Trophoblast cell (in vitro differentiated cells and primary cell): Measurements from ENCODE around the gene TRIP13.

Source experiments
- DNase-seq, 2 donors: peaks; one replicate each; pipeline ENCODE4 v3.0.0-alpha.2; 2016
- H2AFZ ChIP-seq: 2 replicates; pipeline ENCODE4 v1.6.1; 2013; ENCODE audit warnings: low read length, moderate library complexity, mild to moderate bottlenecking; ENCODE audit not compliant: insufficient read depth, poor library complexity
- H2AK5ac ChIP-seq: 2 replicates; pipeline ENCODE4 v1.6.1; 2013; ENCODE audit warnings: mild to moderate bottlenecking, low read length
- H2BK120ac ChIP-seq: 2 replicates; pipeline ENCODE4 v1.6.1; 2013; ENCODE audit warnings: low read length, mild to moderate bottlenecking, moderate library complexity; ENCODE audit not compliant: insufficient read depth, poor library complexity
- H2BK12ac ChIP-seq: 2 replicates; pipeline ENCODE4 v1.6.1; 2013; ENCODE audit warnings: mild to moderate bottlenecking, low read length, moderate library complexity
- H2BK5ac ChIP-seq: 2 replicates; pipeline ENCODE4 v1.6.1; 2013; ENCODE audit warnings: low read length, low read depth, moderate library complexity, mild to moderate bottlenecking; ENCODE audit not compliant: poor library complexity
- H3K14ac ChIP-seq: 2 replicates; pipeline ENCODE4 v1.6.1; 2013; ENCODE audit warnings: mild to moderate bottlenecking, low read length
- H3K18ac ChIP-seq: 2 replicates; pipeline ENCODE4 v1.6.1; 2013; ENCODE audit warnings: mild to moderate bottlenecking, low read length
- H3K23ac ChIP-seq: 2 replicates; pipeline ENCODE4 v1.6.1; 2013; ENCODE audit warnings: low read length
- H3K27ac ChIP-seq: 2 replicates; pipeline ENCODE4 v1.5.1; 2013; ENCODE audit warnings: low read depth, mild to moderate bottlenecking, inconsistent platforms, low read length, moderate library complexity
- H3K27me3 ChIP-seq: 2 replicates; pipeline ENCODE4 v1.6.1; 2013; ENCODE audit warnings: inconsistent platforms, mild to moderate bottlenecking, low read length, moderate library complexity; ENCODE audit not compliant: insufficient read depth
- H3K36me3 ChIP-seq, 2 experiments: 1 replicate in 1 of 2; 2 replicates in 1 of 2; pipeline ENCODE4 v1.6.1; 2013; ENCODE audit warnings: low read length in 2 of 2, mild to moderate bottlenecking in 2 of 2, moderate library complexity in 1 of 2; ENCODE audit not compliant: insufficient read depth in 2 of 2, control insufficient read depth in 1 of 2
- H3K4ac ChIP-seq: 2 replicates; pipeline ENCODE4 v1.6.1; 2013; ENCODE audit warnings: low read depth, mild to moderate bottlenecking, low read length, moderate library complexity
- H3K4me1 ChIP-seq, 2 experiments: 1 replicate in 1 of 2; 2 replicates in 1 of 2; pipeline ENCODE4 v1.6.1; 2013; ENCODE audit warnings: low read length in 2 of 2, mild to moderate bottlenecking in 2 of 2, moderate library complexity in 1 of 2; ENCODE audit not compliant: insufficient read depth in 2 of 2, control insufficient read depth in 1 of 2
- H3K4me2 ChIP-seq: 2 replicates; pipeline ENCODE4 v1.6.1; 2013; ENCODE audit warnings: inconsistent platforms, mild to moderate bottlenecking, low read length, moderate library complexity
- H3K4me3 ChIP-seq: 2 replicates; pipeline ENCODE4 v1.5.1; 2013; ENCODE audit warnings: mild to moderate bottlenecking, low read depth, low read length, inconsistent platforms
- H3K79me1 ChIP-seq: one replicate; pipeline ENCODE4 v1.6.1; 2013; ENCODE audit warnings: low read length
- H3K79me2 ChIP-seq: 2 replicates; pipeline ENCODE4 v1.6.1; 2013; ENCODE audit warnings: low read length, mild to moderate bottlenecking; ENCODE audit not compliant: control insufficient read depth, insufficient read depth, poor library complexity
- H3K9ac ChIP-seq: 2 replicates; pipeline ENCODE4 v1.6.1; 2013; ENCODE audit warnings: mild to moderate bottlenecking, low read length
- H3K9me3 ChIP-seq: 2 replicates; pipeline ENCODE4 v1.6.1; 2013; ENCODE audit warnings: low read depth, mild to moderate bottlenecking, control low read depth, inconsistent platforms, low read length; ENCODE audit not compliant: insufficient read depth
- H4K12ac ChIP-seq: 2 replicates; pipeline ENCODE4 v1.6.1; 2013; ENCODE audit warnings: low read depth, mild to moderate bottlenecking, low read length, moderate library complexity
- H4K8ac ChIP-seq: 2 replicates; pipeline ENCODE4 v1.6.1; 2013; ENCODE audit warnings: low read depth, mild to moderate bottlenecking, low read length, moderate library complexity
- H4K91ac ChIP-seq: one replicate; pipeline ENCODE4 v1.6.1; 2013; ENCODE audit warnings: low read depth, mild to moderate bottlenecking, low read length, moderate library complexity
- WGBS: extraction: QIAGEN DNeasy Blood & Tissue Kit; methylation state at CpG from one replicate; pipeline ENCODE4 v1.1.7; 2013; ENCODE audit warnings: missing lambda C conversion rate; ENCODE audit not compliant: insufficient read length, insufficient coverage; ENCODE audit errors: extremely low coverage; 5-methylcytosine and 5-hydroxymethylcytosine counted together

Gene TRIP13

DNA sequence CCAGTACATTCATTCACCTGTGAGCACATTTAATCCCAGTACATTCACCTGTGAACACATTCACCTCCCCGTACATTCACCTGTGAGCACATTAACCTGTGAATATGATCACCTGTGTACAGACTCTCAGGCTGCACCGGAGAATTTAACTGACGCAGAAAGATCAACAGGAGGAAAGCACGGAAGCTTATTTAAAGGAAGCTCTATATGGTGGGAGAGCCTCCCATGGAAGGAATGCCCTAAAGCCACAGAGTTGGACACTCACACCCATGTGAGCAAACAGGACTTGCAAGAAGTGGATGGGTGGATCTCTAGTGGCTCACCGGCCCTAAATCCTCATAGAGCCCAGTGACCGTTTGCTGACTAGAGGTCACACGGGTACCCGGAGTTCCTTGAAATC is 38.2 kb downstream of the TRIP13 start:
- no peak overlapping the region for H2BK12ac ChIP-seq
- no peak overlapping the region for H4K12ac ChIP-seq
- H3K36me3 ChIP-seq: no peaks in the 10 kb centered on the region
- no peak overlapping the region for H4K91ac ChIP-seq
- H3K9ac ChIP-seq: no peak overlapping the region
- no CpG with 5 or more reads among the region's 8 CpGs for WGBS
- H2AFZ ChIP-seq: no peak overlapping the region
- no peak overlapping the region for H2BK5ac ChIP-seq
- H3K4me1 ChIP-seq: peaks cover 6 to 7% of the 10 kb centered on the region in 2 experiments
- no peak overlapping the region for H2BK120ac ChIP-seq
- H3K79me2 ChIP-seq: no peaks in the 10 kb centered on the region
- H3K79me1 ChIP-seq: peaks cover 2% of the 10 kb centered on the region
- H3K27me3 ChIP-seq: peaks cover 11% of the 10 kb centered on the region
- H3K27ac ChIP-seq: no peak overlapping the region
- no peak overlapping the region for H3K4me3 ChIP-seq
- no peak for DNase-seq
- no peak overlapping the region for H3K4me2 ChIP-seq
- no peak overlapping the region for H4K8ac ChIP-seq
- no peak overlapping the region for H3K18ac ChIP-seq
- no peaks in the 10 kb centered on the region for H3K9me3 ChIP-seq
- no peak overlapping the region for H2AK5ac ChIP-seq
- no peak overlapping the region for H3K4ac ChIP-seq
- H3K14ac ChIP-seq: no peak overlapping the region
- no peak overlapping the region for H3K23ac ChIP-seq

DNA sequence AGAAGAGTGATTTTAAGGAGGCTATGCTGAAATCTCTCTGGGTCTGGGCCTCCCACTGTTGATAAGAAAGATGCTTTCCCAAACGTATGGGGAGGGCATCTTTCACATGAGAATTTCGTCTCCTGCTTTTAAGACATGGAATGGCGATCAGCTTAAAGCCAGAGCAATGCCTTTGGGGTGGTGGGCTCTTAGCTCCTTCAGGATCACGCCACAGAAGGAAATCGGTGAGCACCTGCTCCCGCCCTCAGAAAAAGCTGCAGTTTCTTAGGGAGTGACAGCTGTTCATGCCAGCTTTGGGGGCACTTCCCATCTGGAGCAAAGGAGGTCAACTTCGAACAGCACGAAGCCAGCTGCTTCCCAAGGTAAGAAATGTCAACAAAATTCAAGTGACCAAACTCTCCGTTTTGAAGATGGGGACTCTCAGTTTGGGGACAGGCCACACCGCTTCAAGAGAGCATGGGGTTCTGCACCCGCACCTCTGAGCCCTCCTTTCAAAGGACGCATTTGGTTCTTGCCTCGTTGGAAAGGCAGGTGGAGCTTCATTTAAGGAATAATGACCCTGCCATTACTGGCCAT is 39.0 kb downstream of the TRIP13 start:
- Histone ChIP-seq H3K27ac (no peak overlapping the region), H2BK5ac (no peak overlapping the region), H2AK5ac (no peak overlapping the region), H3K9me3 (no peaks in the 10 kb centered on the region), H4K91ac (no peak overlapping the region), H3K9ac (no peak overlapping the region), H3K4me1 (peaks cover 4 to 5% of the 10 kb centered on the region in 2 experiments), H3K4me2 (no peak overlapping the region), H3K79me1 (peaks cover 2% of the 10 kb centered on the region), H3K18ac (no peak overlapping the region), H4K12ac (no peak overlapping the region), H3K27me3 (peaks cover 7% of the 10 kb centered on the region), H2BK12ac (no peak overlapping the region), H2BK120ac (no peak overlapping the region), H3K14ac (no peak overlapping the region), H4K8ac (no peak overlapping the region), H3K36me3 (no peaks in the 10 kb centered on the region), H3K79me2 (no peaks in the 10 kb centered on the region), H3K4ac (no peak overlapping the region), H3K4me3 (no peak overlapping the region), H2AFZ (no peak overlapping the region), H3K23ac (no peak overlapping the region)
- DNase-seq: no peak
- no CpG with 5 or more reads among the region's 13 CpGs for WGBS

DNA sequence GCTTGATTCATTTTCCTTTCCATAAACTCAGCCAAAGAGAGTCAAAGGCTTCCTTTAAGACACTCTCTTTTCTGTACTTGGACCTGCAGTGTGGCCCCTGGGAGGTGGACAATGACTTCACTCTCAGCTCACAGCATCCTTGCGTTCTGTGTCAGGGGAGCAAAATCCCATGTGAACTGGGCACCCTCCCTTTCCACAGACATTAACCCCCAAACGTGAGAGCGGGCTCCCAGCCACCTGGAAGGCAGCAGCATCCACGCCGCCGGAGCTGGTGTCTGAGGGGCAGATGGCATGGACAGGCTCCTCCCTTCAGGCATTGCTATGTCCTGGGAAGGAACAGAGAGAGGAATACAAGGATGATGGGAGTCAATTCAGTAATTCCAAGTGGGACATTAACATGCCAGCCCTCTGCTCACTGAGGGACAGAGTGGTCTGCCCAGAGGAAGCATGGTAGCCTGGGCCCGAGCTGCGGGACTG is 39.5 kb downstream of the TRIP13 start:
- Histone ChIP-seq H2AFZ (no peak overlapping the region), H3K9me3 (peaks cover 4% of the 10 kb centered on the region), H2AK5ac (no peak overlapping the region), H3K79me2 (no peaks in the 10 kb centered on the region), H3K27me3 (peaks cover 2% of the 10 kb centered on the region), H3K9ac (no peak overlapping the region), H3K14ac (no peak overlapping the region), H3K27ac (no peak overlapping the region), H2BK12ac (no peak overlapping the region), H3K4me3 (peak overlapping the region; percentile 29), H3K4me2 (no peak overlapping the region), H4K12ac (no peak overlapping the region), H3K23ac (no peak overlapping the region), H3K4ac (no peak overlapping the region), H4K91ac (no peak overlapping the region), H4K8ac (no peak overlapping the region), H2BK120ac (no peak overlapping the region), H3K18ac (no peak overlapping the region), H3K79me1 (no peaks in the 10 kb centered on the region), H3K36me3 (no peaks in the 10 kb centered on the region), H2BK5ac (no peak overlapping the region), H3K4me1 (no peaks in the 10 kb centered on the region)
- no CpG with 5 or more reads among the region's 8 CpGs for WGBS
- DNase-seq: no peak

DNA sequence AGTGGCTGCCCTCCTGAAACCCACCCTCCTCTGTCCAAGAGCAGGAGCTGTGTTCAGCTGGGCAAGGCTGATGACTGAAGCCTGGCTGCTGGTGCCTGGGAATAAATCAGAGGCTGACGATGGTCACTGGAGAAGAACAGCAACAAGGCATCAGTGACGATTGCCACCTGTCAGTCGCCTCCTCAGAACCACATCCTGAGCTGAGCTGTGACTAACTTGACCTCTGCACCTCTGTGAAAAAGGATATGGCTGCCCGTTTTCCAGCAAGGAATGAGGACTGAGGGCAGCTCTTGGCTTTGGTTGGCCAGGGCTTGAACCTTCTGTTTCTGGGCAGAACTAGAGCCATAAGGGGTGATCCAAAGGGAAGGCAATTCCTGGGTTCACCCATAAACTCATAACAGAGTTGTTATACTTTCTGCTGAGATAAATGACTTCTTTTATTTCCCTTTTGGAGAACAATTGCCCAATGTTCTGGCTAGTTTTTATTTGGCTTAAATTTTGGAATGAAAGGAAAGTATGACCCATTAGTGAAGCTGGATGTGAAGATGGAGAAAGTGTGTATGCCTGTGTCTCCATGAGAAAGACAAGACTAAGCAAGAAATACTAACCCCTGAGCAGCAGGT is 40.1 kb downstream of the TRIP13 start:
- no peak overlapping the region for H3K4ac ChIP-seq
- no peak overlapping the region for H2BK12ac ChIP-seq
- no peak overlapping the region for H4K8ac ChIP-seq
- no peak overlapping the region for H3K14ac ChIP-seq
- H3K27me3 ChIP-seq: no peaks in the 10 kb centered on the region
- H4K12ac ChIP-seq: no peak overlapping the region
- no peak overlapping the region for H3K18ac ChIP-seq
- H4K91ac ChIP-seq: no peak overlapping the region
- no peak overlapping the region for H2AK5ac ChIP-seq
- no peak overlapping the region for H3K23ac ChIP-seq
- H3K4me1 ChIP-seq: no peaks in the 10 kb centered on the region
- no peaks in the 10 kb centered on the region for H3K79me2 ChIP-seq
- no peaks in the 10 kb centered on the region for H3K79me1 ChIP-seq
- no peak overlapping the region for H2AFZ ChIP-seq
- no peak overlapping the region for H3K4me2 ChIP-seq
- no peak overlapping the region for H3K27ac ChIP-seq
- H3K4me3 ChIP-seq: peak overlapping the region; percentile 29
- no peaks in the 10 kb centered on the region for H3K36me3 ChIP-seq
- no peak overlapping the region for H2BK5ac ChIP-seq
- no CpG with 5 or more reads among the region's 4 CpGs for WGBS
- DNase-seq: no peak
- no peak overlapping the region for H3K9ac ChIP-seq
- H3K9me3 ChIP-seq: peaks cover 7% of the 10 kb centered on the region
- H2BK120ac ChIP-seq: no peak overlapping the region
